Peyer's patch (tissue), 4 donors: Measurements from ENCODE around the gene CDC42BPG. TPM values are rescaled to one million over a fixed set of nuclear protein-coding genes. Genes with fewer than 3 reads are reported as not detected.

Experiments
- DNase-seq, 3 donors: peaks; one replicate each; pipeline ENCODE4 v3.0.0-alpha.2; 2017 to 2019
- H3K27ac ChIP-seq, 4 donors: fragments of 200-600 bp; sonication (generic); one replicate each; pipeline ENCODE4 v1.5.1; 2016 to 2019
- H3K27me3 ChIP-seq, 2 donors: fragments of 200-600 bp; sonication (generic); one replicate each; pipeline ENCODE4 v1.5.1; 2019
- H3K36me3 ChIP-seq, 3 donors: fragments of 200-600 bp; sonication (generic); one replicate each; pipeline ENCODE4 v1.5.1; 2016 to 2019
- H3K4me1 ChIP-seq, 4 donors: fragments of 200-600 bp; sonication (generic); one replicate each; pipeline ENCODE4 v1.5.1; 2016 to 2019
- H3K4me3 ChIP-seq, 4 donors: fragments of 200-600 bp; sonication (generic); 1 replicate in 3 of 4; 2 replicates in 1 of 4; pipeline ENCODE4 v1.5.1; 2016 to 2019; ENCODE audit warnings: mild to moderate bottlenecking in 1 of 4
- H3K9me3 ChIP-seq, 4 donors: fragments of 200-600 bp; sonication (generic); one replicate each; pipeline ENCODE4 v1.5.1; 2016 to 2019; ENCODE audit warnings: mild to moderate bottlenecking in 1 of 4
- CTCF ChIP-seq, 6 experiments: fragments of 450-650 bp in 4 of 6; fragments of 200-600 bp in 2 of 6; sonication (generic) in 1 of 6; IDR thresholded peaks; one replicate each; pipeline ENCODE4 v1.5.1; 2017 to 2019; ENCODE audit warnings: antibody characterized with exemption in 6 of 6, mild to moderate bottlenecking in 3 of 6, moderate library complexity in 1 of 6
- POLR2A ChIP-seq, 2 donors: fragments of 450-650 bp; IDR thresholded peaks; one replicate each; pipeline ENCODE4 v1.5.1; 2017; ENCODE audit warnings: antibody characterized with exemption in 2 of 2, mild to moderate bottlenecking in 2 of 2, moderate library complexity in 2 of 2
- total RNA-seq, 4 donors: library from RNA; depleted of rRNA; stranded (reverse); fragments of >200 nt; gene quantifications; one replicate each; pipeline ENCODE4 v1.1.0, GENCODE V29; 2016

Gene CDC42BPG
- total RNA-seq, 4 donors from 2014 or later, result 25.6 to 78.6 (median 52.1) TPM

GRCh38 chr11:64834723-64835615 is 9.5 kb downstream of the CDC42BPG start:
- Histone ChIP-seq H3K36me3 (peaks cover 0 to 79% (median 0%) of the 10 kb centered on the region in 3 donors), H3K4me3 (no peak overlapping the region)

GRCh38 chr11:64834031-64834722 is 10.3 kb downstream of the CDC42BPG start:
- no peak overlapping the region for H3K4me3 ChIP-seq
- no peaks in the 10 kb centered on the region for H3K27me3 ChIP-seq
- DNase-seq, result no peak
- no peak overlapping the region for H3K27ac ChIP-seq
- TF ChIP-seq CTCF (IDR thresholded peaks at IDR 0.05) (no peak), POLR2A (IDR thresholded peaks at IDR 0.05) (no peak)
- H3K9me3 ChIP-seq, result no peaks in the 10 kb centered on the region
- no peaks in the 10 kb centered on the region for H3K4me1 ChIP-seq
- H3K36me3 ChIP-seq, result peaks cover 0 to 81% (median 0%) of the 10 kb centered on the region in 3 donors

More at GRCh38 chr11:64834723-64835615, 9.5 kb downstream of the CDC42BPG start:
- no peak for TF ChIP-seq POLR2A (IDR thresholded peaks at IDR 0.05)
- TF ChIP-seq CTCF (IDR thresholded peaks at IDR 0.05), result no peak
- Histone ChIP-seq H3K27me3 (no peaks in the 10 kb centered on the region), H3K9me3 (no peaks in the 10 kb centered on the region), H3K27ac (no peak overlapping the region), H3K4me1 (no peaks in the 10 kb centered on the region)
- DNase-seq, result peak in 1 of 3 donors; percentile 64

- DNase-seq, result no peak
- Histone ChIP-seq H3K27me3 (no peaks in the 10 kb centered on the region), H3K4me3 (no peak overlapping the region), H3K36me3 (peaks cover 0 to 81% (median 0%) of the 10 kb centered on the region in 3 donors), H3K4me1 (no peaks in the 10 kb centered on the region), H3K9me3 (no peaks in the 10 kb centered on the region), H3K27ac (no peak overlapping the region)
- no peak for TF ChIP-seq POLR2A (IDR thresholded peaks at IDR 0.05)
- no peak for TF ChIP-seq CTCF (IDR thresholded peaks at IDR 0.05)
Measured at GRCh38 chr11:64833509-64833908, 10.9 kb downstream of the CDC42BPG start.

GRCh38 chr11:64833198-64833502 is 11.3 kb downstream of the CDC42BPG start:
- H3K36me3 ChIP-seq, result peaks cover 0 to 81% (median 0%) of the 10 kb centered on the region in 3 donors
- H3K4me1 ChIP-seq, result no peaks in the 10 kb centered on the region
- no peak for DNase-seq
- TF ChIP-seq CTCF (IDR thresholded peaks at IDR 0.05), result no peak
- no peak for TF ChIP-seq POLR2A (IDR thresholded peaks at IDR 0.05)
- H3K27me3 ChIP-seq, result no peaks in the 10 kb centered on the region
- no peak overlapping the region for H3K4me3 ChIP-seq
- H3K27ac ChIP-seq, result no peak overlapping the region
- H3K9me3 ChIP-seq, result no peaks in the 10 kb centered on the region

GRCh38 chr11:64832467-64833197 is 11.8 kb downstream of the CDC42BPG start:
- Histone ChIP-seq H3K27me3 (no peaks in the 10 kb centered on the region), H3K9me3 (no peaks in the 10 kb centered on the region), H3K4me1 (no peaks in the 10 kb centered on the region), H3K4me3 (no peak overlapping the region), H3K27ac (no peak overlapping the region), H3K36me3 (peaks cover 0 to 77% (median 0%) of the 10 kb centered on the region in 3 donors)
- TF ChIP-seq POLR2A (IDR thresholded peaks at IDR 0.05) (no peak), CTCF (IDR thresholded peaks at IDR 0.05) (no peak)
- no peak for DNase-seq
